IMR-90 (cell line): ENCODE measurements around the gene NPLOC4.

ENCODE experiments used
- CTCF ChIP-seq: conservative IDR thresholded peaks from 2 replicates; pipeline ENCODE4 v1.5.1; 2012; ENCODE audit warnings: mild to moderate bottlenecking, low read depth, low read length, improper control_type of control experiment
- MAFK ChIP-seq: IDR thresholded peaks from 2 replicates; pipeline ENCODE4 v1.6.1; 2012; ENCODE audit warnings: low read depth, low read length, improper control_type of control experiment
- MAZ ChIP-seq: IDR thresholded peaks from 2 replicates; pipeline ENCODE4 v1.6.1; 2012; ENCODE audit warnings: low read depth, mild to moderate bottlenecking, low read length, improper control_type of control experiment, moderate library complexity, borderline replicate concordance
- MXI1 ChIP-seq: IDR thresholded peaks from 2 replicates; pipeline ENCODE4 v1.6.1; 2012; ENCODE audit warnings: low read depth, mild to moderate bottlenecking, low read length, moderate library complexity, borderline replicate concordance
- POLR2A ChIP-seq: IDR thresholded peaks from 2 replicates; pipeline ENCODE4 v1.6.1; 2012; ENCODE audit warnings: mild to moderate bottlenecking, low read depth, low read length
- RAD21 ChIP-seq: IDR thresholded peaks from 2 replicates; pipeline ENCODE4 v1.6.1; 2012; ENCODE audit warnings: low read length, improper control_type of control experiment
- USF2 ChIP-seq: fragments of 150-350 bp; IDR thresholded peaks from 2 replicates; pipeline ENCODE4 v1.6.1; 2017; ENCODE audit warnings: mild to moderate bottlenecking, antibody characterized with exemption, low read length, low read depth

- TF ChIP-seq CTCF = no peak
- TF ChIP-seq POLR2A = peak; percentile 24; the same call in 1 of the 2 replicates
- no peak for TF ChIP-seq MAFK
- no peak for TF ChIP-seq MAZ
- TF ChIP-seq MXI1 = no peak
- TF ChIP-seq USF2 = no peak
- TF ChIP-seq RAD21 = no peak
These were observed 83.8 kb downstream of the NPLOC4 start for GRCh38 chr17:81553018-81553615.
